ENCODE measurements around the gene GGT1.

DNA sequence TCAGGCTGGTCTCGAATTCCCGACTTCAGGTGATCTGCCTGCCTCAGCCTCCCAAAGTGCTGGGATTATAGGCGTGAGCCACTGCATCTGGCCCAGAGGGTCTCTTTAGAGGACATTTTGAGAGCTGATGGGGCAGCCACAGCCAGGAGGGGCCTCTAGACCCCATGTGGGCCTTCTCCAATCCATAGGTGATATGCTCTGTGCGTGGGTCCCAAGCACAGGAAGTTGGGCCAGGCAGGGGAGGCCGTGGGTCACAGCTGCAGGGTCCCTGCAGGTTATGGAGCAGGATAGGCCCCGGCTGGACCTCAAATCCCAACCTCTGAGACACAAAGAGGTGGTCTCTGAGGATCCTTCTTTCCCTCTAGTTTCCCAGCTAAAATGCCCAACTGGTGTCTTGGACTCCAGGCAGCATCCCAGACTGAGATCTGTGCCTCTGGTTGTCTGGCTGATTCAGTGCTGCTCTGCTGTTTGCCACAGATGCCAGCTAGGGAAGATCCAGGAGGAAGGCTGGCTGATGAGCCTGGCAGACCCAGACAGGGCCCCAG is 11.6 kb upstream of the GGT1 start:
- TF ChIP-seq EZH2 (IDR thresholded peaks at IDR 0.05; ENCODE audit: borderline replicate concordance, low read depth, low read length, severe bottlenecking) = no peak
- TF ChIP-seq, protein P1, sequence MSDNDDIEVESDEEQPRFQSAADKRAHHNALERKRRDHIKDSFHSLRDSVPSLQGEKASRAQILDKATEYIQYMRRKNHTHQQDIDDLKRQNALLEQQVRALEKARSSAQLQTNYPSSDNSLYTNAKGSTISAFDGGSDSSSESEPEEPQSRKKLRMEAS (IDR thresholded peaks at IDR 0.05; ENCODE audit: insufficient read depth, insufficient read length) = no peak
- no peak for TF ChIP-seq POLR2A (IDR thresholded peaks at IDR 0.05; ENCODE audit: low read depth, low read length)
- TF ChIP-seq, protein P2, sequence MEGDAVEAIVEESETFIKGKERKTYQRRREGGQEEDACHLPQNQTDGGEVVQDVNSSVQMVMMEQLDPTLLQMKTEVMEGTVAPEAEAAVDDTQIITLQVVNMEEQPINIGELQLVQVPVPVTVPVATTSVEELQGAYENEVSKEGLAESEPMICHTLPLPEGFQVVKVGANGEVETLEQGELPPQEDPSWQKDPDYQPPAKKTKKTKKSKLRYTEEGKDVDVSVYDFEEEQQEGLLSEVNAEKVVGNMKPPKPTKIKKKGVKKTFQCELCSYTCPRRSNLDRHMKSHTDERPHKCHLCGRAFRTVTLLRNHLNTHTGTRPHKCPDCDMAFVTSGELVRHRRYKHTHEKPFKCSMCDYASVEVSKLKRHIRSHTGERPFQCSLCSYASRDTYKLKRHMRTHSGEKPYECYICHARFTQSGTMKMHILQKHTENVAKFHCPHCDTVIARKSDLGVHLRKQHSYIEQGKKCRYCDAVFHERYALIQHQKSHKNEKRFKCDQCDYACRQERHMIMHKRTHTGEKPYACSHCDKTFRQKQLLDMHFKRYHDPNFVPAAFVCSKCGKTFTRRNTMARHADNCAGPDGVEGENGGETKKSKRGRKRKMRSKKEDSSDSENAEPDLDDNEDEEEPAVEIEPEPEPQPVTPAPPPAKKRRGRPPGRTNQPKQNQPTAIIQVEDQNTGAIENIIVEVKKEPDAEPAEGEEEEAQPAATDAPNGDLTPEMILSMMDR (IDR thresholded peaks at IDR 0.05; ENCODE audit: extremely low read depth in 1 of 2, insufficient read depth in 1 of 2, low read depth in 1 of 2, low read length in 2 of 2) = no peak
